C4-2B (cell line): ENCODE data around the gene TMEM259.
A peak's percentile ranks its signal among the peaks of the same experiment; 100 is the strongest.

Source experiments
- H3K27ac ChIP-seq: fragments of 450-650 bp; 2 replicates; pipeline ENCODE4 v1.5.1; 2017
- CTCF ChIP-seq: fragments of 450-650 bp; conservative IDR thresholded peaks from 2 replicates; pipeline ENCODE4 v1.5.1; 2017; ENCODE audit warnings: mild to moderate bottlenecking
- ZFX ChIP-seq: fragments of 450-650 bp; IDR thresholded peaks from 2 replicates; pipeline ENCODE4 v1.6.1; 2017

The TMEM259 gene

GRCh38 chr19:1019980-1020867 lies 699 bp downstream of the TMEM259 start:
- peak overlapping the region; percentile 93 for H3K27ac ChIP-seq
- TF ChIP-seq CTCF = no peak
- TF ChIP-seq ZFX = no peak

GRCh38 chr19:1019616-1019961 lies 1.3 kb downstream of the TMEM259 start:
- peak overlapping the region; percentile 93 for H3K27ac ChIP-seq
- TF ChIP-seq CTCF (no peak), ZFX (no peak)

- no peak for TF ChIP-seq CTCF
- no peak for TF ChIP-seq ZFX
- H3K27ac ChIP-seq = peak overlapping the region; percentile 93
These were observed 1.8 kb downstream of the TMEM259 start for GRCh38 chr19:1018932-1019615.

GRCh38 chr19:1018393-1018792 lies 2.5 kb downstream of the TMEM259 start:
- TF ChIP-seq CTCF (no peak), ZFX (no peak)
- H3K27ac ChIP-seq = peak overlapping the region; percentile 93

- peak overlapping the region; percentile 93 for H3K27ac ChIP-seq
- no peak for TF ChIP-seq CTCF
- TF ChIP-seq ZFX = no peak
These were observed 3.0 kb downstream of the TMEM259 start for GRCh38 chr19:1017906-1018305.

GRCh38 chr19:1017115-1017905 lies 3.6 kb downstream of the TMEM259 start:
- H3K27ac ChIP-seq = peak overlapping the region; percentile 93
- TF ChIP-seq ZFX (no peak), CTCF (no peak)
